ENCODE data around the gene EML4.
A peak's percentile ranks its signal among the peaks of the same experiment; 100 is the strongest.

EML4 gene

GRCh38 chr2:42223067-42223854, 54.1 kb downstream of the EML4 start:
- FAIRE-seq, result no peak
- DNase-seq (ENCODE audit: low spot score), result no peak

GRCh38 chr2:42223855-42224268, 54.7 kb downstream of the EML4 start:
- DNase-seq (ENCODE audit: low spot score) (no peak), FAIRE-seq (no peak)

GRCh38 chr2:42224422-42225067, 55.4 kb downstream of the EML4 start:
- FAIRE-seq (no peak), DNase-seq (ENCODE audit: low spot score) (no peak)

- FAIRE-seq, result no peak
- no peak for DNase-seq (ENCODE audit: low spot score)
Observed at GRCh38 chr2:42225573-42225972, 56.4 kb downstream of the EML4 start.

GRCh38 chr2:42227491-42227890, 58.3 kb downstream of the EML4 start:
- FAIRE-seq (no peak), DNase-seq (ENCODE audit: low spot score) (no peak)

GRCh38 chr2:42228101-42228500, 58.9 kb downstream of the EML4 start:
- FAIRE-seq (no peak), DNase-seq (ENCODE audit: low spot score) (no peak)

- FAIRE-seq, result no peak
- DNase-seq (ENCODE audit: low spot score), result no peak
Observed at GRCh38 chr2:42229949-42230348, 60.8 kb downstream of the EML4 start.

- FAIRE-seq (no peak), DNase-seq (ENCODE audit: low spot score) (no peak)
Observed at GRCh38 chr2:42230891-42231290, 61.7 kb downstream of the EML4 start.

- DNase-seq (ENCODE audit: low spot score), result no peak
- no peak for FAIRE-seq
Observed at GRCh38 chr2:42232024-42232423, 62.9 kb downstream of the EML4 start.

- no peak for FAIRE-seq
- DNase-seq (ENCODE audit: low spot score), result no peak
Observed at GRCh38 chr2:42233976-42234441, 64.9 kb downstream of the EML4 start.

GRCh38 chr2:42236911-42237310, 67.8 kb downstream of the EML4 start:
- DNase-seq (ENCODE audit: low spot score) (no peak), FAIRE-seq (no peak)

- no peak for DNase-seq (ENCODE audit: low spot score)
- no peak for FAIRE-seq
Observed at GRCh38 chr2:42238644-42239288, 69.6 kb downstream of the EML4 start.

- DNase-seq (ENCODE audit: low spot score) (no peak), FAIRE-seq (no peak)
Observed at GRCh38 chr2:42239289-42239661, 70.1 kb downstream of the EML4 start.

- FAIRE-seq, result no peak
- no peak for DNase-seq (ENCODE audit: low spot score)
Observed at GRCh38 chr2:42239811-42240210, 70.7 kb downstream of the EML4 start.

GRCh38 chr2:42241517-42241916, 72.4 kb downstream of the EML4 start:
- no peak for FAIRE-seq
- no peak for DNase-seq (ENCODE audit: low spot score)

GRCh38 chr2:42243297-42243696, 74.1 kb downstream of the EML4 start:
- FAIRE-seq, result no peak
- DNase-seq (ENCODE audit: low spot score), result no peak

- FAIRE-seq (no peak), DNase-seq (ENCODE audit: low spot score) (no peak)
Observed at GRCh38 chr2:42244520-42244919, 75.4 kb downstream of the EML4 start.

GRCh38 chr2:42245396-42245795, 76.2 kb downstream of the EML4 start:
- no peak for FAIRE-seq
- no peak for DNase-seq (ENCODE audit: low spot score)

GRCh38 chr2:42246562-42246961, 77.4 kb downstream of the EML4 start:
- FAIRE-seq (no peak), DNase-seq (ENCODE audit: low spot score) (no peak)

GRCh38 chr2:42248846-42249245, 79.7 kb downstream of the EML4 start:
- DNase-seq (ENCODE audit: low spot score) (no peak), FAIRE-seq (peak; percentile 27)

GRCh38 chr2:42249284-42249683, 80.1 kb downstream of the EML4 start:
- DNase-seq (ENCODE audit: low spot score) (no peak), FAIRE-seq (no peak)

- DNase-seq (ENCODE audit: low spot score), result no peak
- FAIRE-seq, result no peak
Observed at GRCh38 chr2:42249887-42250286, 80.7 kb downstream of the EML4 start.

GRCh38 chr2:42250925-42251324, 81.8 kb downstream of the EML4 start:
- DNase-seq (ENCODE audit: low spot score), result no peak
- FAIRE-seq, result no peak
